ENCODE results near the gene VWA1. TPM values are rescaled to one million over a fixed set of nuclear protein-coding genes. Genes with fewer than 3 reads are reported as not detected.

Gene VWA1
- polyA plus RNA-seq, 1 donor, result 92.3 TPM

DNA sequence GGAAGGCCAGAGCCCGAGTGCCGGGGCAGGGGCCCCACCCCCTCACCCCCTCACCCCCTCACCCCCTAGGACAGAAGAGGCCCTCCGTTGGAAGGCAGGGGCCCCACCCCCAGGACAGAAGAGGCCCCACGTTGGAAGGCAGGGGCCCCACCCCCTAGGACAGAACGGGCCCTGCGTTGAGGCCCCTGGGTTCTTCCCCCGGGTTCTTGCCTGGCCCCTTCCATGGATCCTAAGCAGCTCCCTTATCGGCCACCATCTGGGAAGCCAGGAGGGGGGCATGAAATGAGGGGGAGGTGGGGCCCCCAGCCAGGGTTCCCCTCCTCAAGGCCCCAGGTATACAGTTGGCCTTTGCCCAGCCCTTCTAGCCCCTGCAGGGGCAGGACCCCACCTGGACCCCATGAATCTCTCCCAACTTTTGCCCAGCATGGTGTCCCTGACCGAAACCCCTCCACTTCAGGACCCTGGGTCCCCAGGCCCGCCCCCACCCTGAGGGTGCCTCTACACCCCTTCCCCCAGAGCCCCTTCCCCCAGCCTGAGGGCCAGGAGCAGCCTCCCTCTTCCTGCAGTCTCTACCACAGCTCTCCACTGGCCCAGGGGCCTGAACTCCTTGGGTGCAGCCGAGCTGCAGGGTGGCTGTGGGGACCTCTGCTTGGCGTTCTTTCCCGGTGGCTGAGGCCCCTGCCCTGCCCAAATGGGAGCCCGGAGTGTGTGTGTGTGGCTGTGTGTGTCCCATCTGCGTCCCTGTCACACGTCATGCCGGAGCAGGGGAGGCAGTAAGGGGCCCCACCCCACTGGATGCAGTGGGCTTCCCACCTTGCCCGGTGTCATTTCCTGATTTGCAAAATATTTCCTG, 4.3 kb upstream of the VWA1 start:
- WGBS (ENCODE audit: insufficient coverage, low lambda C conversion rate), result no CpG with 5 or more reads among the region's 18 CpGs
- Histone ChIP-seq H3K4me3 (ENCODE audit: low read length) (peak overlapping the region; percentile 33), H3K36me3 (ENCODE audit: control insufficient read depth, insufficient read depth, low read length) (no peaks in the 10 kb centered on the region), H3K27ac (ENCODE audit: low read length) (peak overlapping the region; percentile 91), H3K9me3 (ENCODE audit: control insufficient read depth, low read depth, low read length) (peaks cover 17% of the 10 kb centered on the region), H3K27me3 (ENCODE audit: control insufficient read depth, insufficient read depth, low read length) (no peaks in the 10 kb centered on the region), H3K4me1 (ENCODE audit: control insufficient read depth, insufficient read depth, low read length) (peaks cover 69% of the 10 kb centered on the region)
- DNase-seq, result peak; percentile 73 to 91

DNA sequence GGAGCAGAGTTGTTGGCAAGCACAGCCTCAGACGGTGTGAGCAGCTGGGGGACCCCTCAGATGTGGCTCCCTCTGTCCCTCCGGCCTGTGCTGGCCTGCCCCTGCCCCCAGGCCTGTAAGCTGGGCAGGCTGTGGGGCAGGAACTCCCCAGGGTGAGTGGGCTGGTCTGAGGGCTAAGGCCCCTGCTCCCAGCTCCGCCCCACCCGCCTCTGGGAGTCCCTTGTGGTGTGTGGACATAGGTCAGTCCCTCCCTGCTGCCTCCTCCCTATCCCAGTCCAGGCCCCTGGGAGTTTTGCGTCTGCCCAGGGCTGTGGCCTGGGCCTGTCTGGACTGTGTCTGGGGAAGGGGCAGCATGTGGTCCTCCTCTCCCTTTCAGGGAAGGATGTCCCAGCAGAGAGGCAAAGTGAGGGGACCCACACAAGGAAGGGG, 3.6 kb upstream of the VWA1 start:
- H3K4me3 ChIP-seq (ENCODE audit: low read length), result peak overlapping the region; percentile 33
- H3K27ac ChIP-seq (ENCODE audit: low read length), result peak overlapping the region; percentile 91
- H3K27me3 ChIP-seq (ENCODE audit: control insufficient read depth, insufficient read depth, low read length), result no peaks in the 10 kb centered on the region
- no CpG with 5 or more reads among the region's 5 CpGs for WGBS (ENCODE audit: insufficient coverage, low lambda C conversion rate)
- peaks cover 17% of the 10 kb centered on the region for H3K9me3 ChIP-seq (ENCODE audit: control insufficient read depth, low read depth, low read length)
- DNase-seq, result peak; percentile 81 to 92
- H3K4me1 ChIP-seq (ENCODE audit: control insufficient read depth, insufficient read depth, low read length), result peaks cover 70% of the 10 kb centered on the region
- no peaks in the 10 kb centered on the region for H3K36me3 ChIP-seq (ENCODE audit: control insufficient read depth, insufficient read depth, low read length)

DNA sequence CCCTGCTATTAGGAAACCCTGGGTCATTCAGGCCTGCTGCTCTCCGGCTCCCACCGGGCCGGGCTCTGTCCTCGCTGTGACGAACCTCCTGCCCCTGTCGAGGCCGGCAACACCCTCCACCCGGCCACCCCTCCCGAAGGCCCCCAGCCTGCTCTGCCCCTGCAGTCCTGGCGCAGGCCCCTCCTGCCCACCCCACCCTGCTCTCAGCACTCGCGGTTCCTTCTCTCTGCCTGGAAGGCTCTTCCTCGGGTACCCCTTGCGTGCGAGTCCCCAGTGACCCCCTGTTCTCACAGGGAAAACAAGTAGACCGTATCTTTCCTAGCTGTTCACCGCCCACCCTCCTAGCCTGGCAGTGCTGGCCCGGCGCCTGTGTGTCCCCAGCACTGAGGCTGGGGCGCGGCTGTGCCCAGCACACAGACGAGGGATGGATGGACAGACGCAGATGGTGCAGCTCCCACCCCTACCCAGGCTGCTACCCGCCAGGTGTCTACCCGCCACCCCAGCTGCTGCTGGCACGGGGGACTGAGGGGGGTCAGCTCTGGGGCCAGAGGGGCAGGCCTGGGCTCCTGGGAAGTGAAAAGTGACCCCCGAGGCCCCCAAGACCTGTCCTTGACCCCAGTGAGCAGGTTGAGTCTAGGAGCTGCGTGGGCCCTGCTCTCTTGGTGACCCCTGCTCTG, 3.1 kb upstream of the VWA1 start:
- Histone ChIP-seq H3K27ac (ENCODE audit: low read length) (peak overlapping the region; percentile 91), H3K27me3 (ENCODE audit: control insufficient read depth, insufficient read depth, low read length) (no peaks in the 10 kb centered on the region), H3K36me3 (ENCODE audit: control insufficient read depth, insufficient read depth, low read length) (no peaks in the 10 kb centered on the region), H3K9me3 (ENCODE audit: control insufficient read depth, low read depth, low read length) (peaks cover 17% of the 10 kb centered on the region), H3K4me1 (ENCODE audit: control insufficient read depth, insufficient read depth, low read length) (peaks cover 76% of the 10 kb centered on the region), H3K4me3 (ENCODE audit: low read length) (no peak overlapping the region)
- no CpG with 5 or more reads among the region's 28 CpGs for WGBS (ENCODE audit: insufficient coverage, low lambda C conversion rate)
- no peak for DNase-seq

DNA sequence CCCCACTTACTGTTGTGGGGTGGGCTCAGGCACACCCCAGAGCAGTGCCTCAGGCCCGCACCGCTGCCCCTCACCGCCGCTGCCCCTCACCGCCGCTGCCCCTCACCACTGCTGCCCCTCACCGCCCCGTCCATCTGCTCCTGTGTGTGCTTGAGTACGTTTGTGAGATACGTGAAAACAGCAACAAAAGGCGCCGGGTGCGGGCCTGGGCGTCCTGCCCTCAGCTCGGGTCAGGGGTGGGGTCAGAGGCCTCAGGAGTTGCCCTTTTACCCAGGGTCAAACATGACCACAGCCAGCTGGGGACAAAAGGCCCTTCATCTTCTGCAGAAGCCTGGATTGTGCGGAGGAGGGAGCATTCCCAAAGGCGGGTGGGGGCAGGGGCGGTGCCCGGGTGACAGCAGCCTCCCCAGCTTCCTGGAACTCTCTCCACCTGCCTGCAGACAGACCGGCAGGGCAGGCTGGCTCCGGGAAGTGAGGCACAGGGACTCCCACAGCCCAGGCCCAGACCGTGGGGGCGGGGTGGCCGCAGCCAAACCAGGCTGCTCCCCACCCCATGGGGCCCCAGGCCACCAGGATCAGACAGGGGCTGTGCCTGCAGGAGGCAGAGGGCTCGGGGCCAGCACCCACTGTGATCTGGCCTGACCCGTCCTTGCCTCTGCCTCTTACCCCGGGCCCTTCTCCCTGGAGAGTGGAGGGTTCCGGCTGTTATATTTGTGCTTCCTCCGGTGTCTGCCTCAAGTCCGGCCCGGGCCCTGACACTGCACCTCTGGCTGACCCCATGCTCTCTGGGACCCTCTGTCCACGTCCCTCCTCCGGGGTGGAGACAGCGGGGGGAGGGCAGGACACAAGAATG, 2.3 kb upstream of the VWA1 start:
- DNase-seq, result peak; percentile 86 to 94
- Histone ChIP-seq H3K27me3 (ENCODE audit: control insufficient read depth, insufficient read depth, low read length) (no peaks in the 10 kb centered on the region), H3K4me3 (ENCODE audit: low read length) (peak overlapping the region; percentile 8), H3K27ac (ENCODE audit: low read length) (peak overlapping the region; percentile 91), H3K36me3 (ENCODE audit: control insufficient read depth, insufficient read depth, low read length) (no peaks in the 10 kb centered on the region), H3K9me3 (ENCODE audit: control insufficient read depth, low read depth, low read length) (peaks cover 15% of the 10 kb centered on the region), H3K4me1 (ENCODE audit: control insufficient read depth, insufficient read depth, low read length) (peaks cover 82% of the 10 kb centered on the region)
- no CpG with 5 or more reads among the region's 34 CpGs for WGBS (ENCODE audit: insufficient coverage, low lambda C conversion rate)

DNA sequence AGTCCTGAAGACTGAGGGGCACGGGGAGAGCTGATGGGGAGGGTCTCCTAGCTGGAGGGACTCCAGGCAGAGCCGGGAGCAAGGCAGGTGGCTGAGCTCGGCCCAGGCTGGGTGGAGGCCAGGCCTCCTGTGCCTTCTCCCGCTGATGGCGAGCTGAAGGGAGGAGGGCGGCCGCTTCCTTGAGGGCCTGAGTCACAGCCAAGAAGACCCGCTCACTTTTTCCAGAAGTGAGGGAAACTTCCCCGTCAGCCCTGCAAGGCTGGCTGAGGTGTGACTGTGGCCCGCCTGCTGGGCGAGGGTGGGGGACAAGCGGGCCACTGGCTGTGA, 1.7 kb upstream of the VWA1 start:
- Histone ChIP-seq H3K9me3 (ENCODE audit: control insufficient read depth, low read depth, low read length) (peaks cover 14% of the 10 kb centered on the region), H3K4me1 (ENCODE audit: control insufficient read depth, insufficient read depth, low read length) (peaks cover 86% of the 10 kb centered on the region), H3K27me3 (ENCODE audit: control insufficient read depth, insufficient read depth, low read length) (no peaks in the 10 kb centered on the region), H3K36me3 (ENCODE audit: control insufficient read depth, insufficient read depth, low read length) (peaks cover 1% of the 10 kb centered on the region), H3K4me3 (ENCODE audit: low read length) (peak overlapping the region; percentile 8), H3K27ac (ENCODE audit: low read length) (peak overlapping the region; percentile 91)
- WGBS (ENCODE audit: insufficient coverage, low lambda C conversion rate), result no CpG with 5 or more reads among the region's 12 CpGs
- DNase-seq, result peak in 1 of 2 donors; percentile 51

DNA sequence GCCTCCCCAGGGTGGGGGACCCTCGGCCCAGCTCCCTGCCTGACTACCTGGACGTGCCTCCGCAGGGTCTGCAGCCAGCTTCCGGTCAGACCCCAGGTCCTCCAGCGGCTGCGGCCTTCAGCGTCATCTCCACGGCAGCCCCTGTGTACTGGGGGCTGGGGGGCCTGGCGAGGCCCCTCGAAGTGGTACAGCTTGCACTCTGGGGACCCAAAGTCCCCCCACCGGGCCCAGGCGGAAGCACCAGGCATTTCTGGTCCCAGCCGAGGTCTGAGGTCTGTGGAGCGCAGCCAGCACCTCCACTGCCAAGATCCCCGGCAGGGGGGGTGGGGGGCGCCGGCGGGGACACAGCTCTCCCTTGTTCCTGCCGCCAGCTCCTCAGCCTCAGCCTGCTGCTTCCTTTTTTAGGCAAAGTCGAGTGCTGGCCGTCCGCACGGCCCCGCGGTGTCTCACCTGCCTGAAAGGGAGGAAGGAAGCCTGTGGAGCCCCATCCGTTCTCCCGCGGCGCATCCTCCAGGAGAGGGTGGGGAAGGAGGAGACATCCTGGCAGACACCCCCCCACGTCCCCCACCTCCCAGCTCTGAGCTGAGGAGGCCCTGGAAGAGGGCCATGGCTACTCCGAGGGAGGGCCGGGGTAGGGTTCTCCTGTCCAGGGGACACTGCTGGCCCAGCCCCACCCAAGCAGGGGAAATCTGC, 1.2 kb upstream of the VWA1 start:
- Histone ChIP-seq H3K27me3 (ENCODE audit: control insufficient read depth, insufficient read depth, low read length) (no peaks in the 10 kb centered on the region), H3K4me3 (ENCODE audit: low read length) (peak overlapping the region; percentile 1), H3K27ac (ENCODE audit: low read length) (peak overlapping the region; percentile 91), H3K4me1 (ENCODE audit: control insufficient read depth, insufficient read depth, low read length) (peaks cover 89% of the 10 kb centered on the region), H3K36me3 (ENCODE audit: control insufficient read depth, insufficient read depth, low read length) (peaks cover 4% of the 10 kb centered on the region), H3K9me3 (ENCODE audit: control insufficient read depth, low read depth, low read length) (peaks cover 18% of the 10 kb centered on the region)
- no CpG with 5 or more reads among the region's 32 CpGs for WGBS (ENCODE audit: insufficient coverage, low lambda C conversion rate)
- DNase-seq, result peak in 1 of 2 donors; percentile 47

DNA sequence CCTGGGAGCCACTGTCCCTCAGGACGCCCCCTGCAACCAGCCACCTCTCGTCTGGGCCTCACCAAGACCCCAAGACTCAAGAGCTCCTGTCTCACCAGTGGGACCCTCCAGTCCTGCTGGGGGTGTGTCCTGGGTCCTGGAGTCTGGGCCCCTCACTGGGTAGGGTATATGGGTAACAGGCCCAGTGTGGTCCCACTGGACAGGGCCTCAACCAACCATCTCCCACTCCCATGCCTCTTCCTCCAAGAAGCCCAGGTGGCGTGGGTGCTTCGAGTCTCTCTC, 725 bp upstream of the VWA1 start:
- Histone ChIP-seq H3K9me3 (ENCODE audit: control insufficient read depth, low read depth, low read length) (peaks cover 18% of the 10 kb centered on the region), H3K4me1 (ENCODE audit: control insufficient read depth, insufficient read depth, low read length) (peaks cover 84% of the 10 kb centered on the region), H3K27me3 (ENCODE audit: control insufficient read depth, insufficient read depth, low read length) (no peaks in the 10 kb centered on the region), H3K27ac (ENCODE audit: low read length) (peak overlapping the region; percentile 91), H3K4me3 (ENCODE audit: low read length) (peak overlapping the region; percentile 50), H3K36me3 (ENCODE audit: control insufficient read depth, insufficient read depth, low read length) (peaks cover 4% of the 10 kb centered on the region)
- whole genome bisulfite sequencing (ENCODE audit: insufficient coverage, low lambda C conversion rate), result no CpG with 5 or more reads among the region's 4 CpGs
- DNase-seq, result peak in 1 of 2 donors; percentile 22

DNA sequence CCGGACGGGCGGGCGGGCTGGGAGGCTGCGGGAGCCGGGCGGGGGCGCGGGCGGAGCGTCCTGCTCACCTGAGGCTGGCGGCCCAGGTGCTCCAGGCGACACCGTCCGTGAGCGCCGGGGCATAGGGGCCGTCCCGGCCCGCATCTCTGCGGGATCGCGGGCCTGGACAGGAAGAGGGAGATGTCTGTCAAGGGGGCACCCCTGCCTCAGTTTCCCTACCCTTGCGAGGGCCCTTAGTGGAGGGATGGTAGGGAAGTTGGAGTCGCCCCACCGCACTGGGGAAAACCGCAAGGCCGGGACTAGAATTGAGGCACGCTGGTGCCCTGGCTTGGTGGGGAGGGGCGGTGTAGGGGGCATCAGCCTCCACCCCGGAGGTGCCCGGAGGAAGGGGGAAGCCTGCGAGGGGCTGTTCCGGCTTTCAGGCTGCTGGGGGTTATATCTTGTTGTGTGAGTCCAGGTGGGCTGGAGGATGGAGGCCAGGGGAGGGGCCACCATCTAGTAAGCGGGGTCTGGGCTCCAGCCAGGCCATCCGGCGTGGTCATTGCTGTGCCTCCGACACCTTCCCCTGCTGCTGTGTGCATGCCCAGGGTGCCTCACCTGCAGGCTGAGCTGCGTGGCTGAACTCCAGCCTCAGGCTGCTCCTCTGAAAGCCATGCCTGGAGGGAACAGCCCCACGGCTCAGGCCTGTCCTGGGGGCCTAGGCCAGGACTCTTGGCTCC, 580 bp downstream of the VWA1 start:
- peak in 1 of 2 donors; percentile 19 for DNase-seq
- H3K27ac ChIP-seq (ENCODE audit: low read length), result no peak overlapping the region
- peaks cover 10% of the 10 kb centered on the region for H3K36me3 ChIP-seq (ENCODE audit: control insufficient read depth, insufficient read depth, low read length)
- peak overlapping the region; percentile 81 for H3K4me3 ChIP-seq (ENCODE audit: low read length)
- H3K4me1 ChIP-seq (ENCODE audit: control insufficient read depth, insufficient read depth, low read length), result peaks cover 82% of the 10 kb centered on the region
- H3K27me3 ChIP-seq (ENCODE audit: control insufficient read depth, insufficient read depth, low read length), result no peaks in the 10 kb centered on the region
- no CpG with 5 or more reads among the region's 40 CpGs for WGBS (ENCODE audit: insufficient coverage, low lambda C conversion rate)
- peaks cover 18% of the 10 kb centered on the region for H3K9me3 ChIP-seq (ENCODE audit: control insufficient read depth, low read depth, low read length)

DNA sequence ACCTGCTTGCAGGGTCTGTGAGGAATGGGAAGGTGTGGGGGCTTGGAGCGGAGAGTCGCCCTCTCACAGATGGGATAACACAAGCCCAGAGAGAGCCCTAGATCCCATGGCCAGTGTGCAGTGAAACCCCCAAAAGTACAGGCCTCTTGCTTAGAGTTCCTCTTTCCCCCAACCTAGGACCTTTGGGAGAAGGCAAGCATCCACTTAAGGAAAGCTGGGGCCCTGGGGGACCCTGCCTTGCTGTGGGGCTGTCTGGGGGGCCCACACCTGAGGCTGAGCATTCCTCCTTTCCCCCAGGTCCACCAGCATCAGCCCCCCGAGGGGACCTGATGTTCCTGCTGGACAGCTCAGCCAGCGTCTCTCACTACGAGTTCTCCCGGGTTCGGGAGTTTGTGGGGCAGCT, 1.1 kb downstream of the VWA1 start:
- no peaks in the 10 kb centered on the region for H3K27me3 ChIP-seq (ENCODE audit: control insufficient read depth, insufficient read depth, low read length)
- no CpG with 5 or more reads among the region's 7 CpGs for WGBS (ENCODE audit: insufficient coverage, low lambda C conversion rate)
- peaks cover 10% of the 10 kb centered on the region for H3K36me3 ChIP-seq (ENCODE audit: control insufficient read depth, insufficient read depth, low read length)
- no peak for DNase-seq
- H3K4me1 ChIP-seq (ENCODE audit: control insufficient read depth, insufficient read depth, low read length), result peaks cover 82% of the 10 kb centered on the region
- peaks cover 18% of the 10 kb centered on the region for H3K9me3 ChIP-seq (ENCODE audit: control insufficient read depth, low read depth, low read length)
- H3K27ac ChIP-seq (ENCODE audit: low read length), result no peak overlapping the region
- H3K4me3 ChIP-seq (ENCODE audit: low read length), result peak overlapping the region; percentile 81
